HL-60 (cell line): ENCODE measurements around the gene RRP1.

Experiments used
- GABPA ChIP-seq: IDR thresholded peaks from 2 replicates; pipeline ENCODE4 v1.6.1; 2012; ENCODE audit warnings: low read depth
- POLR2AphosphoS5 ChIP-seq: IDR thresholded peaks from 2 replicates; pipeline ENCODE4 v1.6.1; 2012; ENCODE audit warnings: low read depth
- SPI1 ChIP-seq: IDR thresholded peaks from 2 replicates; pipeline ENCODE4 v1.6.1; 2012; ENCODE audit warnings: low read depth, mild to moderate bottlenecking, borderline replicate concordance
- TF ChIP-seq, protein P1 (sequence below): IDR thresholded peaks from 2 replicates; pipeline ENCODE4 v1.6.1; 2012; ENCODE audit warnings: low read depth; ENCODE audit not compliant: insufficient replicate concordance
- TF ChIP-seq, protein P2 (sequence below): IDR thresholded peaks from one replicate; pipeline ENCODE4 v1.5.1; 2011; ENCODE audit warnings: low read length, control low read depth, inconsistent platforms; ENCODE audit not compliant: insufficient read depth

DNA sequence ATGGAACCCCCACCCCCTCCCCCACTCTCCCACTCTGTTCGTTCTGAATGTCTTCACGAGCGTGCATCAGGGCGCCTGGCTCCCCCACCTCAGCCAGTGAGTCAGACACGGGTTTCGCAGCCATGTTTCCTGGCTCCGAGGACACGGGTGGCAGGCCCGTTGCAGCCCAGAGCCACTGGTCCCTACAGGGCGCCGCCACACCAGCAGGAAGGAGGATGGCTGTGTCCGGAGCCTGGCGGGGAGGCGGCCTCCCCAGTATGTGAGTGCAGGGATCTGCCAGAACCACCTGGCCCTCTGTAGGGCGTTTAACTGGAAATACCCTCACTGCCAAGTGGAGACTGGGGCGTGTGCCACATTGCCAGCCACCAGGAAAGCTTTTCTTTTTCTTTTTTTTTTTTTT, 31.8 kb upstream of the RRP1 start:
- TF ChIP-seq, protein P1, sequence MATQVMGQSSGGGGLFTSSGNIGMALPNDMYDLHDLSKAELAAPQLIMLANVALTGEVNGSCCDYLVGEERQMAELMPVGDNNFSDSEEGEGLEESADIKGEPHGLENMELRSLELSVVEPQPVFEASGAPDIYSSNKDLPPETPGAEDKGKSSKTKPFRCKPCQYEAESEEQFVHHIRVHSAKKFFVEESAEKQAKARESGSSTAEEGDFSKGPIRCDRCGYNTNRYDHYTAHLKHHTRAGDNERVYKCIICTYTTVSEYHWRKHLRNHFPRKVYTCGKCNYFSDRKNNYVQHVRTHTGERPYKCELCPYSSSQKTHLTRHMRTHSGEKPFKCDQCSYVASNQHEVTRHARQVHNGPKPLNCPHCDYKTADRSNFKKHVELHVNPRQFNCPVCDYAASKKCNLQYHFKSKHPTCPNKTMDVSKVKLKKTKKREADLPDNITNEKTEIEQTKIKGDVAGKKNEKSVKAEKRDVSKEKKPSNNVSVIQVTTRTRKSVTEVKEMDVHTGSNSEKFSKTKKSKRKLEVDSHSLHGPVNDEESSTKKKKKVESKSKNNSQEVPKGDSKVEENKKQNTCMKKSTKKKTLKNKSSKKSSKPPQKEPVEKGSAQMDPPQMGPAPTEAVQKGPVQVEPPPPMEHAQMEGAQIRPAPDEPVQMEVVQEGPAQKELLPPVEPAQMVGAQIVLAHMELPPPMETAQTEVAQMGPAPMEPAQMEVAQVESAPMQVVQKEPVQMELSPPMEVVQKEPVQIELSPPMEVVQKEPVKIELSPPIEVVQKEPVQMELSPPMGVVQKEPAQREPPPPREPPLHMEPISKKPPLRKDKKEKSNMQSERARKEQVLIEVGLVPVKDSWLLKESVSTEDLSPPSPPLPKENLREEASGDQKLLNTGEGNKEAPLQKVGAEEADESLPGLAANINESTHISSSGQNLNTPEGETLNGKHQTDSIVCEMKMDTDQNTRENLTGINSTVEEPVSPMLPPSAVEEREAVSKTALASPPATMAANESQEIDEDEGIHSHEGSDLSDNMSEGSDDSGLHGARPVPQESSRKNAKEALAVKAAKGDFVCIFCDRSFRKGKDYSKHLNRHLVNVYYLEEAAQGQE: no peak
- TF ChIP-seq, protein P2, sequence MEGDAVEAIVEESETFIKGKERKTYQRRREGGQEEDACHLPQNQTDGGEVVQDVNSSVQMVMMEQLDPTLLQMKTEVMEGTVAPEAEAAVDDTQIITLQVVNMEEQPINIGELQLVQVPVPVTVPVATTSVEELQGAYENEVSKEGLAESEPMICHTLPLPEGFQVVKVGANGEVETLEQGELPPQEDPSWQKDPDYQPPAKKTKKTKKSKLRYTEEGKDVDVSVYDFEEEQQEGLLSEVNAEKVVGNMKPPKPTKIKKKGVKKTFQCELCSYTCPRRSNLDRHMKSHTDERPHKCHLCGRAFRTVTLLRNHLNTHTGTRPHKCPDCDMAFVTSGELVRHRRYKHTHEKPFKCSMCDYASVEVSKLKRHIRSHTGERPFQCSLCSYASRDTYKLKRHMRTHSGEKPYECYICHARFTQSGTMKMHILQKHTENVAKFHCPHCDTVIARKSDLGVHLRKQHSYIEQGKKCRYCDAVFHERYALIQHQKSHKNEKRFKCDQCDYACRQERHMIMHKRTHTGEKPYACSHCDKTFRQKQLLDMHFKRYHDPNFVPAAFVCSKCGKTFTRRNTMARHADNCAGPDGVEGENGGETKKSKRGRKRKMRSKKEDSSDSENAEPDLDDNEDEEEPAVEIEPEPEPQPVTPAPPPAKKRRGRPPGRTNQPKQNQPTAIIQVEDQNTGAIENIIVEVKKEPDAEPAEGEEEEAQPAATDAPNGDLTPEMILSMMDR: no peak
- TF ChIP-seq GABPA (no peak), POLR2AphosphoS5 (no peak), SPI1 (no peak)
